B cell (primary cell): Measurements from ENCODE around the gene GSG1L. TPM values are rescaled to one million over a fixed set of nuclear protein-coding genes. Genes with fewer than 3 reads are reported as not detected.

Experiments
- ATAC-seq: fragments of 200-7000 bp; cut with Tn5 transposase; one replicate; pipeline ENCODE4 v1.10.0; 2021; ENCODE audit warnings: low read depth, mild to moderate bottlenecking, moderate number of reproducible peaks, moderate library complexity
- CTCF ChIA-PET: fragments of 350-600 bp; sonication (Branson Sonifier 250); formaldehyde crosslinking; loops from one replicate; lab custom pipeline; 2021; ENCODE audit warnings: antibody characterized with exemption, inconsistent platforms; lab: Charles Lee
- POLR2A ChIA-PET: fragments of 350-600 bp; sonication (Branson Sonifier 250); formaldehyde crosslinking; loops from one replicate; lab custom pipeline; 2021; ENCODE audit warnings: antibody characterized with exemption; lab: Charles Lee
- DNase-seq: peaks from one replicate; pipeline ENCODE4 v3.0.0; 2013
- H2AFZ ChIP-seq: 2 replicates; pipeline ENCODE4 v1.6.1; 2012; ENCODE audit warnings: mild to moderate bottlenecking, low read depth, low read length; ENCODE audit not compliant: insufficient read depth, poor library complexity, severe bottlenecking
- H3K27ac ChIP-seq, 2 donors: 1 replicate in 1 of 2; 2 replicates in 1 of 2; pipeline ENCODE4 v1.5.1; 2012 to 2013; ENCODE audit warnings: low read length in 2 of 2, mild to moderate bottlenecking in 2 of 2, moderate library complexity in 1 of 2
- H3K27me3 ChIP-seq, 4 experiments: fragments of 200-600 bp in 1 of 4; sonication (generic) in 1 of 4; replicated peaks in 1 of 4; 1 replicate in 2 of 4; 2 replicates in 2 of 4; pipeline versions ENCODE4 v1.6.1 to v1.7.0; 2013 to 2016; ENCODE audit warnings: low read length in 3 of 4, mild to moderate bottlenecking in 2 of 4, mixed read lengths in 1 of 4, moderate library complexity in 1 of 4; ENCODE audit not compliant: insufficient read depth in 4 of 4, control insufficient read depth in 3 of 4; ENCODE audit errors: control extremely low read depth in 1 of 4
- H3K36me3 ChIP-seq, 2 experiments: replicated peaks in 1 of 2; 1 replicate in 1 of 2; 2 replicates in 1 of 2; pipeline versions ENCODE4 v1.6.1 to v1.7.1; 2013; ENCODE audit warnings: low read length in 1 of 2; ENCODE audit not compliant: insufficient read depth in 2 of 2, control insufficient read depth in 1 of 2; ENCODE audit errors: control extremely low read depth in 1 of 2, extremely low read depth in 1 of 2
- H3K4me1 ChIP-seq, 2 donors: fragments of 200-600 bp in 1 of 2; sonication (generic) in 1 of 2; 1 replicate in 1 of 2; 2 replicates in 1 of 2; pipeline versions ENCODE4 v1.5.1 to v1.6.1; 2013 to 2017; ENCODE audit warnings: low read length in 2 of 2; ENCODE audit not compliant: control insufficient read depth in 2 of 2, insufficient read depth in 2 of 2
- H3K4me2 ChIP-seq: replicated peaks from 2 replicates; pipeline ENCODE3; 2012; ENCODE audit warnings: mild to moderate bottlenecking, low read depth, low read length; ENCODE audit not compliant: poor library complexity, severe bottlenecking
- H3K4me3 ChIP-seq, 5 experiments: fragments of 200-600 bp in 1 of 5; sonication (generic) in 1 of 5; 1 replicate in 3 of 5; 2 replicates in 2 of 5; pipeline versions ENCODE4 v1.5.1 to v1.7.0; 2011 to 2016; ENCODE audit warnings: low read length in 4 of 5, mild to moderate bottlenecking in 4 of 5, low read depth in 2 of 5, control low read depth in 1 of 5, moderate library complexity in 1 of 5; ENCODE audit not compliant: insufficient read depth in 1 of 5; ENCODE audit errors: control extremely low read depth in 1 of 5, extremely low read depth in 1 of 5
- H3K79me2 ChIP-seq: fragments of 200-600 bp; sonication (generic); one replicate; pipeline ENCODE4 v1.6.0; 2016; ENCODE audit warnings: low read length; ENCODE audit not compliant: control insufficient read depth, insufficient read depth
- H3K9ac ChIP-seq: fragments of 200-600 bp; sonication (generic); 2 replicates; pipeline ENCODE4 v1.6.1; 2017; ENCODE audit warnings: mild to moderate bottlenecking, low read length, moderate library complexity
- H3K9me3 ChIP-seq, 3 donors: one replicate each; pipeline versions ENCODE4 v1.6.1 to v1.7.1; 2013; ENCODE audit warnings: low read length in 2 of 3; ENCODE audit not compliant: control insufficient read depth in 2 of 3, insufficient read depth in 1 of 3; ENCODE audit errors: control extremely low read depth in 1 of 3
- H4K20me1 ChIP-seq: 2 replicates; pipeline ENCODE4 v1.6.0; 2012; ENCODE audit warnings: mild to moderate bottlenecking, low read length; ENCODE audit not compliant: insufficient read depth, control insufficient read depth, poor library complexity, severe bottlenecking
- H3K27ac Mint-ChIP-seq: one replicate; pipeline ENCODE4 v1.8.0; 2021; ENCODE audit warnings: mixed read lengths
- H3K27me3 Mint-ChIP-seq: one replicate; pipeline ENCODE4 v1.8.0; 2021; ENCODE audit warnings: mixed read lengths
- H3K4me1 Mint-ChIP-seq: one replicate; pipeline ENCODE4 v1.8.0; 2021; ENCODE audit warnings: mixed read lengths
- H3K4me3 Mint-ChIP-seq: one replicate; pipeline ENCODE4 v1.8.0; 2021; ENCODE audit warnings: mixed read lengths
- H3K9me3 Mint-ChIP-seq: one replicate; pipeline ENCODE4 v1.8.0; 2022; ENCODE audit warnings: mixed read lengths; ENCODE audit not compliant: insufficient read depth
- CTCF ChIP-seq: fragments of 200-600 bp; IDR thresholded peaks from one replicate; pipeline ENCODE4 v1.8.0; 2022; ENCODE audit warnings: antibody characterized with exemption, mild to moderate bottlenecking
- EZH2 ChIP-seq: IDR thresholded peaks from 2 replicates; pipeline ENCODE4 v1.6.1; 2012; ENCODE audit warnings: borderline replicate concordance, low read depth, mild to moderate bottlenecking, moderate library complexity, low read length; ENCODE audit not compliant: insufficient read depth, poor library complexity, severe bottlenecking
- whole genome bisulfite sequencing: methylation state at CpG from one replicate; pipeline ENCODE4 v1.1.5; 2013; ENCODE audit warnings: missing lambda C conversion rate; ENCODE audit not compliant: insufficient coverage; 5-methylcytosine and 5-hydroxymethylcytosine counted together
- intact Hi-C: fragments of 100-400 bp; cut with micrococcal nuclease; formaldehyde crosslinking; loops from one replicate; pipeline ENCODE4 v1.10.0; 2022
- polyA plus RNA-seq: library from polyadenylated mRNA; depleted of rRNA; stranded (reverse); fragments of >200 nt; gene quantifications from 2 replicates; pipeline ENCODE4 v1.2.3, GENCODE V29; 2012
- total RNA-seq, 2 donors: library from RNA; stranded (reverse); fragments of 120-200 nt in 1 of 2; gene quantifications; 1 replicate in 1 of 2; 2 replicates in 1 of 2; pipeline versions ENCODE4 v1.2.3 to v1.2.4, GENCODE V29; 2013 to 2022

Gene GSG1L
- total and polyA plus RNA-seq, 2 donors (not counting 1 experiment from before 2014, with no cell fraction given) = 0.01 TPM; not detected in 1

GRCh38 chr16:28068976-28069375, 5.5 kb upstream of the GSG1L start:
- intact Hi-C loops = no loop called here
- H3K79me2 ChIP-seq = no peaks in the 10 kb centered on the region
- no peak overlapping the region for H3K4me2 ChIP-seq
- H3K27me3 ChIP-seq = peaks cover 0 to 3% (median 0%) of the 10 kb centered on the region in 4 experiments
- Mint-ChIP-seq H3K27ac (no peak overlapping the region), H3K4me3 (no peak overlapping the region), H3K4me1 (no peaks in the 10 kb centered on the region), H3K27me3 (peaks cover 30% of the 10 kb centered on the region), H3K9me3 (peaks cover 2% of the 10 kb centered on the region)
- no peak for DNase-seq
- H3K4me3 ChIP-seq = no peak overlapping the region
- no peaks in the 10 kb centered on the region for H3K4me1 ChIP-seq
- no peaks in the 10 kb centered on the region for H3K36me3 ChIP-seq
- 89% methylated on average over 3 of the region's 7 CpGs for WGBS
- TF ChIP-seq EZH2 = no peak
- TF ChIP-seq CTCF = no peak
- no peak for ATAC-seq
- POLR2A ChIA-PET = no interaction called here
- H3K27ac ChIP-seq = no peak overlapping the region
- peaks cover 0 to 7% (median 0%) of the 10 kb centered on the region in 3 donors for H3K9me3 ChIP-seq
- no peaks in the 10 kb centered on the region for H4K20me1 ChIP-seq
- CTCF ChIA-PET = interaction anchor here (1.1 to 3.3 kb wide), 2 partner anchors 96 to 149 kb away, joined by 3 to 14 read pairs; no protein-coding TSS in a partner anchor
- H3K9ac ChIP-seq = no peak overlapping the region
- no peak overlapping the region for H2AFZ ChIP-seq

GRCh38 chr16:28067604-28068379, 4.3 kb upstream of the GSG1L start:
- no peak overlapping the region for H3K27ac Mint-ChIP-seq
- DNase-seq (no peak), ATAC-seq (no peak)
- peaks cover 0 to 3% (median 0%) of the 10 kb centered on the region in 4 experiments for H3K27me3 ChIP-seq
- 93% methylated on average over 12 of the region's 14 CpGs for WGBS
- H3K4me1 Mint-ChIP-seq = no peaks in the 10 kb centered on the region
- intact Hi-C loops = no loop called here
- ChIA-PET CTCF (interaction anchor here (1.2 kb wide), 1 partner anchor 151 kb away, joined by 3 read pairs; no protein-coding TSS in a partner anchor), POLR2A (interaction anchor here (0.6 kb wide), 1 partner anchor 923 kb away, joined by 3 read pairs; no protein-coding TSS in a partner anchor)
- H3K79me2 ChIP-seq = no peaks in the 10 kb centered on the region
- H3K4me1 ChIP-seq = no peaks in the 10 kb centered on the region
- no peak overlapping the region for H3K4me3 ChIP-seq
- no peak overlapping the region for H2AFZ ChIP-seq
- H3K9me3 ChIP-seq = peaks cover 0 to 7% (median 0%) of the 10 kb centered on the region in 3 donors
- TF ChIP-seq CTCF (no peak), EZH2 (no peak)
- peaks cover 30% of the 10 kb centered on the region for H3K27me3 Mint-ChIP-seq
- H3K9ac ChIP-seq = no peak overlapping the region
- H3K36me3 ChIP-seq = no peaks in the 10 kb centered on the region
- H3K4me2 ChIP-seq = no peak overlapping the region
- H3K27ac ChIP-seq = no peak overlapping the region
- no peaks in the 10 kb centered on the region for H4K20me1 ChIP-seq
- H3K9me3 Mint-ChIP-seq = no peaks in the 10 kb centered on the region
- no peak overlapping the region for H3K4me3 Mint-ChIP-seq
